Measurements from ENCODE around the gene PUSL1.

PUSL1 gene

GRCh38 chr1:1325288-1326074 lies 17.1 kb downstream of the PUSL1 start:
- no peak for DNase-seq (ENCODE audit: low read depth)

- DNase-seq (ENCODE audit: low read depth) = no peak
Observed at GRCh38 chr1:1326075-1326605, 17.7 kb downstream of the PUSL1 start.

GRCh38 chr1:1327291-1327690 lies 18.9 kb downstream of the PUSL1 start:
- DNase-seq (ENCODE audit: low read depth) = no peak

- no peak for DNase-seq (ENCODE audit: low read depth)
Observed at GRCh38 chr1:1328254-1328653, 19.9 kb downstream of the PUSL1 start.

- DNase-seq (ENCODE audit: low read depth) = no peak
Observed at GRCh38 chr1:1329304-1330210, 21.2 kb downstream of the PUSL1 start.

GRCh38 chr1:1330366-1331067 lies 22.1 kb downstream of the PUSL1 start:
- DNase-seq (ENCODE audit: low read depth) = no peak

GRCh38 chr1:1331068-1331965 lies 22.9 kb downstream of the PUSL1 start, which contains the start of gene TAS1R3:
TSS of gene TAS1R3 (plus strand) at chr1:1331280. CDS start at chr1:1331346, 66 bp downstream.
- DNase-seq (ENCODE audit: low read depth) = no peak

- no peak for DNase-seq (ENCODE audit: low read depth)
Observed at GRCh38 chr1:1332031-1332755, 23.8 kb downstream of the PUSL1 start.

- DNase-seq (ENCODE audit: low read depth) = no peak
Observed at GRCh38 chr1:1332774-1333480, 24.5 kb downstream of the PUSL1 start.

- no peak for DNase-seq (ENCODE audit: low read depth)
Observed at GRCh38 chr1:1333551-1334241, 25.3 kb downstream of the PUSL1 start.

GRCh38 chr1:1334835-1335234 lies 26.4 kb downstream of the PUSL1 start:
- DNase-seq (ENCODE audit: low read depth) = no peak

GRCh38 chr1:1335283-1335682 lies 26.9 kb downstream of the PUSL1 start:
- DNase-seq (ENCODE audit: low read depth) = no peak

- DNase-seq (ENCODE audit: low read depth) = no peak
Observed at GRCh38 chr1:1335792-1336248, 27.4 kb downstream of the PUSL1 start.

- no peak for DNase-seq (ENCODE audit: low read depth)
Observed at GRCh38 chr1:1336446-1336845, 28.0 kb downstream of the PUSL1 start.

- no peak for DNase-seq (ENCODE audit: low read depth)
Observed at GRCh38 chr1:1336931-1337792, 28.8 kb downstream of the PUSL1 start.

GRCh38 chr1:1337793-1338147 lies 29.4 kb downstream of the PUSL1 start:
- no peak for DNase-seq (ENCODE audit: low read depth)

- no peak for DNase-seq (ENCODE audit: low read depth)
Observed at GRCh38 chr1:1338278-1338677, 29.9 kb downstream of the PUSL1 start.

GRCh38 chr1:1340185-1340584 lies 31.8 kb downstream of the PUSL1 start:
- no peak for DNase-seq (ENCODE audit: low read depth)
